T-helper 2 cell treated with Interferon-gamma antibody and Interleukin-4, amounts not matched to agents 100 ng/mL and 5 ng/mL, for 36 hours (primary cell): ENCODE results near the gene MADCAM1. TPM values are rescaled to one million over a fixed set of nuclear protein-coding genes. Genes with fewer than 3 reads are reported as not detected.

Source experiments
- intact Hi-C: fragments of 100-400 bp; cut with micrococcal nuclease; formaldehyde crosslinking; loops from one replicate; pipeline ENCODE4 v1.15.1; 2023
- total RNA-seq: library from RNA; stranded (reverse); gene quantifications from 2 replicates; pipeline ENCODE4 v1.2.3, GENCODE V29; 2022

MADCAM1 gene
- total RNA-seq, 1 donor from 2014 or later: 0.18 TPM

GRCh38 chr19:547836-548720 is 51.8 kb downstream of the MADCAM1 start:
- intact Hi-C loops: no loop called here

GRCh38 chr19:548886-549830 is 52.9 kb downstream of the MADCAM1 start:
- intact Hi-C loops: no loop called here

- intact Hi-C loops: no loop called here
Measured at GRCh38 chr19:554817-555216, 58.5 kb downstream of the MADCAM1 start.

Other genes with a start within 250 kb of the MADCAM1 start
- 0.05 TPM in 1 of 2 replicates, not detected in the other for gene PLPP2, start 205.1 kb upstream of the MADCAM1 start, total RNA-seq
- gene MIER2, start 151.7 kb upstream of the MADCAM1 start, total RNA-seq: 23.8 and 26.4 TPM in 2 replicates
- gene C2CD4C, start 87.3 kb upstream of the MADCAM1 start, total RNA-seq: 0.05 and 0.09 TPM in 2 replicates
- gene SHC2, start 35.5 kb upstream of the MADCAM1 start, total RNA-seq: not detected in 2 replicates
- 20.0 and 21.8 TPM in 2 replicates for gene TPGS1, start 11.0 kb downstream of the MADCAM1 start, total RNA-seq
- gene CDC34, start 35.3 kb downstream of the MADCAM1 start, total RNA-seq: 39.8 and 43.5 TPM in 2 replicates
- gene GZMM, start 47.6 kb downstream of the MADCAM1 start, total RNA-seq: 44.5 and 48.2 TPM in 2 replicates
- 226 and 237 TPM in 2 replicates for gene BSG, start 76.1 kb downstream of the MADCAM1 start, total RNA-seq
- gene HCN2, start 93.4 kb downstream of the MADCAM1 start, total RNA-seq: 1.5 and 1.9 TPM in 2 replicates
- gene POLRMT, start 137.1 kb downstream of the MADCAM1 start, total RNA-seq: 50.6 and 53.9 TPM in 2 replicates
- gene FGF22, start 143.4 kb downstream of the MADCAM1 start, total RNA-seq: not detected in 2 replicates
- gene RNF126, start 166.7 kb downstream of the MADCAM1 start, total RNA-seq: 74.1 and 80.9 TPM in 2 replicates
- 2.5 and 3.3 TPM in 2 replicates for gene FSTL3, start 179.9 kb downstream of the MADCAM1 start, total RNA-seq
- gene PRSS57, start 199.0 kb downstream of the MADCAM1 start, total RNA-seq: not detected in 2 replicates
- not detected in 2 replicates for gene PALM, start 212.4 kb downstream of the MADCAM1 start, total RNA-seq